Caco-2 (cell line): ENCODE results near the gene DIAPH2. TPM values are rescaled to one million over a fixed set of nuclear protein-coding genes. Genes with fewer than 3 reads are reported as not detected.

Source experiments
- BruUV-seq: library from RNA; stranded (reverse); fragments of 400-500 nt; replicated peaks from 2 replicates; lab custom pipeline; 2021; lab: Mats Ljungman, UMichigan
- CTCF ChIA-PET: fragments of 300-600 bp; sonication (Branson Sonifier 250); formaldehyde crosslinking; loops from one replicate; lab custom pipeline; 2022; ENCODE audit warnings: antibody characterized with exemption; lab: Charles Lee
- POLR2A ChIA-PET: fragments of 300-600 bp; sonication (Branson Sonifier 250); formaldehyde crosslinking; loops from one replicate; lab custom pipeline; 2022; ENCODE audit warnings: antibody characterized with exemption; lab: Charles Lee
- DNase-seq, 2 experiments: peaks; one replicate each; pipeline versions ENCODE4 v3.0.0 to v3.0.0-alpha.2; 2020 to 2022
- H3K27me3 ChIP-seq: replicated peaks from 2 replicates; pipeline ENCODE4 v1.6.0; 2011; ENCODE audit warnings: low read length; ENCODE audit not compliant: control insufficient read depth, insufficient read depth
- H3K36me3 ChIP-seq: 2 replicates; pipeline ENCODE4 v1.5.1; 2011; ENCODE audit warnings: low read length; ENCODE audit not compliant: control insufficient read depth, insufficient read depth
- H3K4me1 ChIP-seq: fragments of 250-450 bp; sonication (Bioruptor Pico); 2 replicates; pipeline ENCODE4 v1.5.1; 2020; ENCODE audit warnings: mild to moderate bottlenecking
- H3K4me3 ChIP-seq: 2 replicates; pipeline ENCODE4 v1.5.1; 2011; ENCODE audit warnings: low read depth, mild to moderate bottlenecking, control low read depth, low read length
- H3K9me3 ChIP-seq: fragments of 250-450 bp; sonication (Bioruptor Pico); 2 replicates; pipeline ENCODE4 v1.5.1; 2020; ENCODE audit warnings: mild to moderate bottlenecking, moderate library complexity
- H3K27ac Mint-ChIP-seq: one replicate; pipeline ENCODE4 v1.8.0; 2022; ENCODE audit warnings: mixed read lengths; ENCODE audit not compliant: unreplicated experiment
- H3K27me3 Mint-ChIP-seq: one replicate; pipeline ENCODE4 v1.8.0; 2022; ENCODE audit warnings: mixed read lengths; ENCODE audit not compliant: insufficient read depth, unreplicated experiment
- H3K36me3 Mint-ChIP-seq: one replicate; pipeline ENCODE4 v1.8.0; 2022; ENCODE audit warnings: mild to moderate bottlenecking, mixed read lengths; ENCODE audit not compliant: insufficient read depth, unreplicated experiment
- H3K4me1 Mint-ChIP-seq: one replicate; pipeline ENCODE4 v1.8.0; 2022; ENCODE audit warnings: low read depth, mixed read lengths; ENCODE audit not compliant: unreplicated experiment
- H3K4me3 Mint-ChIP-seq: one replicate; pipeline ENCODE4 v1.8.0; 2022; ENCODE audit warnings: mild to moderate bottlenecking, moderate library complexity, mixed read lengths; ENCODE audit not compliant: unreplicated experiment
- H3K9me3 Mint-ChIP-seq: one replicate; pipeline ENCODE4 v1.8.0; 2022; ENCODE audit warnings: mixed read lengths; ENCODE audit not compliant: unreplicated experiment
- intact Hi-C: fragments of 100-400 bp; cut with micrococcal nuclease; formaldehyde crosslinking; loops from one replicate; pipeline ENCODE4 v1.10.0; 2022; ENCODE audit not compliant: unreplicated experiment
- total RNA-seq: library from RNA; stranded (reverse); gene quantifications from 2 replicates; pipeline ENCODE4 v1.2.3, GENCODE V29; 2022
- TF ChIP-seq, protein P1 (sequence below), 2 experiments: fragments of 200-600 bp in 1 of 2; IDR thresholded peaks; 1 replicate in 1 of 2; 2 replicates in 1 of 2; pipeline versions ENCODE4 v1.5.1 to v1.8.0; 2011 to 2022; ENCODE audit warnings: antibody characterized with exemption in 1 of 2, control low read depth in 1 of 2, inconsistent platforms in 1 of 2, low read depth in 1 of 2, low read length in 1 of 2, mild to moderate bottlenecking in 1 of 2, moderate library complexity in 1 of 2; ENCODE audit not compliant: insufficient read depth in 1 of 2, severe bottlenecking in 1 of 2, unreplicated experiment in 1 of 2

Gene DIAPH2
- total RNA-seq, 1 experiment from 2014 or later: 16.1 TPM

DNA sequence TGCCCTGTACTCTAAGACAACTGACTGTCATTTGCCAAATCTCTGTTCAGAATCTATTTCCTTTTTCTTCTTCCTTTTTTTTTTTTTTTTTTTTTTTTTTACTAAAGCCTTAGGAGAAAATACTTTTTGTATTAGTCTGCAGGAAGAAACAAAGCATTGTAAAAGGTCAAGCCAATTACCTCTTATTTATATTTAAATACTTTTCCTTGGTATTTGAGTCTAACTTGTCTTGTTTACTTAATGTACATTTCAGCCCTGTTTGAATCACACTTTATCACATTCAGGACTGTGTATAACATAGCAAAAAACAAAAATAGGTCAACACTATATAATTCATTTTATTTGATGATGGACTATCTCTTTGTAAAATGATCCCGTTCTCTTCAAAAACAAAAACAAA lies 461.3 kb downstream of the DIAPH2 start:
- ChIA-PET POLR2A (no interaction called here), CTCF (no interaction called here)
- Mint-ChIP-seq H3K27me3 (no peaks in the 10 kb centered on the region), H3K27ac (no peak overlapping the region), H3K4me1 (no peaks in the 10 kb centered on the region), H3K9me3 (no peaks in the 10 kb centered on the region), H3K4me3 (no peak overlapping the region), H3K36me3 (peaks cover 7% of the 10 kb centered on the region)
- H3K27me3 ChIP-seq: no peaks in the 10 kb centered on the region
- intact Hi-C loops: no loop called here
- no peak for DNase-seq
- BruUV-seq: no TSS peak
- TF ChIP-seq, protein P1, sequence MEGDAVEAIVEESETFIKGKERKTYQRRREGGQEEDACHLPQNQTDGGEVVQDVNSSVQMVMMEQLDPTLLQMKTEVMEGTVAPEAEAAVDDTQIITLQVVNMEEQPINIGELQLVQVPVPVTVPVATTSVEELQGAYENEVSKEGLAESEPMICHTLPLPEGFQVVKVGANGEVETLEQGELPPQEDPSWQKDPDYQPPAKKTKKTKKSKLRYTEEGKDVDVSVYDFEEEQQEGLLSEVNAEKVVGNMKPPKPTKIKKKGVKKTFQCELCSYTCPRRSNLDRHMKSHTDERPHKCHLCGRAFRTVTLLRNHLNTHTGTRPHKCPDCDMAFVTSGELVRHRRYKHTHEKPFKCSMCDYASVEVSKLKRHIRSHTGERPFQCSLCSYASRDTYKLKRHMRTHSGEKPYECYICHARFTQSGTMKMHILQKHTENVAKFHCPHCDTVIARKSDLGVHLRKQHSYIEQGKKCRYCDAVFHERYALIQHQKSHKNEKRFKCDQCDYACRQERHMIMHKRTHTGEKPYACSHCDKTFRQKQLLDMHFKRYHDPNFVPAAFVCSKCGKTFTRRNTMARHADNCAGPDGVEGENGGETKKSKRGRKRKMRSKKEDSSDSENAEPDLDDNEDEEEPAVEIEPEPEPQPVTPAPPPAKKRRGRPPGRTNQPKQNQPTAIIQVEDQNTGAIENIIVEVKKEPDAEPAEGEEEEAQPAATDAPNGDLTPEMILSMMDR (IDR thresholded peaks at IDR 0.05; ENCODE audit: insufficient read depth in 1 of 2, low read depth in 1 of 2, low read length in 1 of 2, severe bottlenecking in 1 of 2, unreplicated experiment in 1 of 2): no peak
- H3K4me3 ChIP-seq: no peak overlapping the region
- no peaks in the 10 kb centered on the region for H3K9me3 ChIP-seq
- H3K36me3 ChIP-seq: no peaks in the 10 kb centered on the region
- H3K4me1 ChIP-seq: no peaks in the 10 kb centered on the region

DNA sequence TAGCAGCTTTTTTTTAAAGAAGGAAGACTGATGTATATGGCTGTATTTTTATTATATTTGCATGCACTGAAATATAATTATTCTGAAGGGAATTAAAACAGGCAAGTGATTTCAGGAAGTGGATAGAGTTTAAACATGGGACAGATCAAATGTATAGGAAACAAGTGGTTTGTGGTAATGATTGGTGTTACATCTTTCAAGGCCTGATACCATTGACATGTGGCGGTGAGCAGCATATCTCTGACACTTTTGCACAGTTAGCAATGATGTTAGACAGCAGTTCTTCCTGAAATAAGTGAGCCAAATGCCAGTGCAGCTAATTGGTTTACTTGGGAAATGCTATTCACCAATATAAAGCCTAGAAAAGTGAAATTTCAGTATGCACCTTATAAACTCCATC lies 471.2 kb downstream of the DIAPH2 start:
- Mint-ChIP-seq H3K36me3 (no peaks in the 10 kb centered on the region), H3K27me3 (no peaks in the 10 kb centered on the region), H3K9me3 (no peaks in the 10 kb centered on the region), H3K4me3 (no peak overlapping the region), H3K27ac (no peak overlapping the region), H3K4me1 (peaks cover 6% of the 10 kb centered on the region)
- Histone ChIP-seq H3K27me3 (no peaks in the 10 kb centered on the region), H3K4me3 (no peak overlapping the region), H3K36me3 (no peaks in the 10 kb centered on the region), H3K9me3 (no peaks in the 10 kb centered on the region), H3K4me1 (peaks cover 7% of the 10 kb centered on the region; the same call in 1 of the 2 replicates)
- BruUV-seq: no TSS peak
- ChIA-PET POLR2A (no interaction called here), CTCF (no interaction called here)
- intact Hi-C loops: no loop called here
- TF ChIP-seq, protein P1 (IDR thresholded peaks at IDR 0.05; ENCODE audit: insufficient read depth in 1 of 2, low read depth in 1 of 2, low read length in 1 of 2, severe bottlenecking in 1 of 2, unreplicated experiment in 1 of 2): no peak
- DNase-seq: no peak

DNA sequence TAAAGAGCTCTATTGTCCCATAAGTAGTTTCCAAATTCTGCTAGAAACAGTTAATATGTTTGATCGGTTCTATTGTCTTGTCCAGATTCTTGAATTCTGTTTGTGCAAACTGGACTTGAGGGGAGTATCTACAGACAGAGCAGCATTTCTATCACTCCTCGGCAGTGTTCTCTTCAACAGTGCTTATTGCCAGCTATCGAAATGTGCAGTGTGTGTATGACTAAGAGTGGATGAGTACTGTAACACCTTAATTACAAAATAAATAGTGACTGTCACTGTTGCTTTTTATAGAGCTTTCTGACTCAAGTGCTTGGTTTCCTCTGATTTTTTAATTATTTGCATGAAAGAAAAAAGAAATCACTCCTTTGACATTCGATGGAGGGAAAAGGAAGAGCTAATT lies 473.6 kb downstream of the DIAPH2 start:
- Histone ChIP-seq H3K36me3 (no peaks in the 10 kb centered on the region), H3K9me3 (no peaks in the 10 kb centered on the region), H3K4me1 (peaks cover 7% of the 10 kb centered on the region; the same call in 1 of the 2 replicates), H3K4me3 (no peak overlapping the region), H3K27me3 (no peaks in the 10 kb centered on the region)
- H3K9me3 Mint-ChIP-seq: no peaks in the 10 kb centered on the region
- TF ChIP-seq, protein P1 (IDR thresholded peaks at IDR 0.05; ENCODE audit: insufficient read depth in 1 of 2, low read depth in 1 of 2, low read length in 1 of 2, severe bottlenecking in 1 of 2, unreplicated experiment in 1 of 2): no peak
- no TSS peak for BruUV-seq
- no peak overlapping the region for H3K27ac Mint-ChIP-seq
- intact Hi-C loops: no loop called here
- ChIA-PET POLR2A (no interaction called here), CTCF (no interaction called here)
- H3K27me3 Mint-ChIP-seq: no peaks in the 10 kb centered on the region
- H3K4me3 Mint-ChIP-seq: no peak overlapping the region
- H3K36me3 Mint-ChIP-seq: no peaks in the 10 kb centered on the region
- H3K4me1 Mint-ChIP-seq: peaks cover 19% of the 10 kb centered on the region
- DNase-seq: no peak
